ENCODE measurements around the gene SOD2. TPM values are rescaled to one million over a fixed set of nuclear protein-coding genes. Genes with fewer than 3 reads are reported as not detected.
A peak's percentile ranks its signal among the peaks of the same experiment; 100 is the strongest.
"Not testable (repeated sequence)": the region's sequence is repeated elsewhere in the genome, so short reads cannot be mapped to it uniquely, and the experiment has no call there.

Gene SOD2
- total RNA-seq, 1 donor from 2014 or later: 3,674 TPM

- DNase-seq (ENCODE audit: low read depth): no peak
These were observed 10.2 kb downstream of the SOD2 start for GRCh38 chr6:159682810-159683209.

- DNase-seq (ENCODE audit: low read depth): no peak
These were observed 10.7 kb downstream of the SOD2 start for GRCh38 chr6:159682295-159682694.

GRCh38 chr6:159681191-159681880 is 11.7 kb downstream of the SOD2 start:
- no peak for DNase-seq (ENCODE audit: low read depth)

- no peak for DNase-seq (ENCODE audit: low read depth)
These were observed 12.9 kb downstream of the SOD2 start for GRCh38 chr6:159680104-159680503.

GRCh38 chr6:159679091-159680077 is 13.7 kb downstream of the SOD2 start:
- DNase-seq (ENCODE audit: low read depth): peak; percentile 72

GRCh38 chr6:159678574-159678973 is 14.5 kb downstream of the SOD2 start:
- DNase-seq (ENCODE audit: low read depth): no peak

- no peak for DNase-seq (ENCODE audit: low read depth)
These were observed 15.4 kb downstream of the SOD2 start for GRCh38 chr6:159677506-159678165.

GRCh38 chr6:159676890-159677505 is 16.0 kb downstream of the SOD2 start:
- no peak for DNase-seq (ENCODE audit: low read depth)

GRCh38 chr6:159676236-159676635 is 16.8 kb downstream of the SOD2 start:
- not testable (repeated sequence) for DNase-seq (ENCODE audit: low read depth)

GRCh38 chr6:159665868-159666635 is 27.0 kb downstream of the SOD2 start:
- no peak for DNase-seq (ENCODE audit: low read depth)

- not testable (repeated sequence) for DNase-seq (ENCODE audit: low read depth)
These were observed 29.6 kb downstream of the SOD2 start for GRCh38 chr6:159663368-159663889.

- not testable (repeated sequence) for DNase-seq (ENCODE audit: low read depth)
These were observed 31.1 kb downstream of the SOD2 start for GRCh38 chr6:159661977-159662376.

- no peak for DNase-seq (ENCODE audit: low read depth)
These were observed 37.5 kb downstream of the SOD2 start for GRCh38 chr6:159655409-159655988.

GRCh38 chr6:159654483-159655098 is 38.5 kb downstream of the SOD2 start:
- DNase-seq (ENCODE audit: low read depth): peak; percentile 71

- no peak for DNase-seq (ENCODE audit: low read depth)
These were observed 42.7 kb downstream of the SOD2 start for GRCh38 chr6:159650314-159650713.

GRCh38 chr6:159649441-159649840 is 43.6 kb downstream of the SOD2 start:
- DNase-seq (ENCODE audit: low read depth): no peak

GRCh38 chr6:159646733-159647132 is 46.3 kb downstream of the SOD2 start:
- DNase-seq (ENCODE audit: low read depth): peak; percentile 99

- DNase-seq (ENCODE audit: low read depth): peak; percentile 68
These were observed 46.9 kb downstream of the SOD2 start for GRCh38 chr6:159646116-159646515.

- peak; percentile 3 for DNase-seq (ENCODE audit: low read depth)
These were observed 47.4 kb downstream of the SOD2 start for GRCh38 chr6:159645640-159646039.

Measured in renal cortical epithelial cell (primary cell).